Mesenchymal stem cell (in vitro differentiated cells and primary cell): ENCODE results near the gene KCNE4.

Experiments used
- DNase-seq: peaks from one replicate; pipeline ENCODE4 v3.0.0-alpha.2; 2013
- H2AFZ ChIP-seq: one replicate; pipeline ENCODE4 v1.6.1; 2013; ENCODE audit warnings: low read depth, mild to moderate bottlenecking, control low read depth, inconsistent platforms, low read length, moderate library complexity
- H2AK5ac ChIP-seq: 2 replicates; pipeline ENCODE4 v1.6.1; 2013; ENCODE audit warnings: low read length, moderate library complexity, mild to moderate bottlenecking, inconsistent platforms; ENCODE audit not compliant: severe bottlenecking
- H2BK120ac ChIP-seq: one replicate; pipeline ENCODE4 v1.6.1; 2013; ENCODE audit warnings: low read depth, mild to moderate bottlenecking, inconsistent platforms, low read length, moderate library complexity
- H2BK12ac ChIP-seq, 2 experiments: one replicate each; pipeline ENCODE4 v1.6.1; 2013; ENCODE audit warnings: inconsistent platforms in 2 of 2, low read length in 2 of 2, mild to moderate bottlenecking in 2 of 2, moderate library complexity in 2 of 2, control low read depth in 1 of 2
- H2BK15ac ChIP-seq: one replicate; pipeline ENCODE4 v1.6.1; 2013; ENCODE audit warnings: mild to moderate bottlenecking, low read depth, inconsistent platforms; ENCODE audit not compliant: poor library complexity, severe bottlenecking
- H2BK5ac ChIP-seq: 2 replicates; pipeline ENCODE4 v1.6.1; 2013; ENCODE audit warnings: low read depth, mild to moderate bottlenecking, low read length, control low read depth, inconsistent platforms; ENCODE audit not compliant: poor library complexity, severe bottlenecking
- H3K14ac ChIP-seq, 2 experiments: one replicate each; pipeline ENCODE4 v1.6.1; 2013; ENCODE audit warnings: inconsistent platforms in 2 of 2, low read length in 2 of 2, control low read depth in 1 of 2, mild to moderate bottlenecking in 1 of 2, moderate library complexity in 1 of 2
- H3K18ac ChIP-seq, 2 experiments: one replicate each; pipeline ENCODE4 v1.6.1; 2013; ENCODE audit warnings: inconsistent platforms in 2 of 2, low read length in 2 of 2, control low read depth in 1 of 2, low read depth in 1 of 2, mild to moderate bottlenecking in 1 of 2
- H3K23ac ChIP-seq, 2 experiments: one replicate each; pipeline ENCODE4 v1.6.1; 2013; ENCODE audit warnings: inconsistent platforms in 2 of 2, low read length in 2 of 2, mild to moderate bottlenecking in 2 of 2, moderate library complexity in 2 of 2, control low read depth in 1 of 2
- H3K27ac ChIP-seq: 2 replicates; pipeline ENCODE4 v1.5.1; 2013; ENCODE audit warnings: mild to moderate bottlenecking, moderate library complexity, low read length, control low read depth, inconsistent platforms; ENCODE audit not compliant: poor library complexity, severe bottlenecking
- H3K27me3 ChIP-seq, 2 experiments: 2 replicates each; pipeline versions ENCODE4 v1.6.1 to v1.7.0; 2013; ENCODE audit warnings: low read length in 2 of 2, mild to moderate bottlenecking in 2 of 2, moderate library complexity in 2 of 2, control low read depth in 1 of 2, inconsistent platforms in 1 of 2; ENCODE audit not compliant: control insufficient read depth in 1 of 2, insufficient read depth in 1 of 2
- H3K36me3 ChIP-seq, 2 experiments: 2 replicates each; pipeline versions ENCODE4 v1.6.1 to v1.7.0; 2013; ENCODE audit warnings: low read length in 2 of 2, control low read depth in 1 of 2, inconsistent platforms in 1 of 2, low read depth in 1 of 2, mild to moderate bottlenecking in 1 of 2; ENCODE audit not compliant: insufficient read depth in 2 of 2, control insufficient read depth in 1 of 2
- H3K4ac ChIP-seq, 2 experiments: one replicate each; pipeline ENCODE4 v1.6.1; 2013; ENCODE audit warnings: inconsistent platforms in 2 of 2, low read length in 2 of 2, mild to moderate bottlenecking in 2 of 2, moderate library complexity in 2 of 2, control low read depth in 1 of 2, low read depth in 1 of 2
- H3K4me1 ChIP-seq: 2 replicates; pipeline ENCODE4 v1.6.1; 2013; ENCODE audit warnings: low read depth, low read length, control low read depth; ENCODE audit not compliant: control insufficient read depth, insufficient read depth
- H3K4me2 ChIP-seq: 2 replicates; pipeline ENCODE4 v1.6.1; 2013; ENCODE audit warnings: low read length, mild to moderate bottlenecking, inconsistent platforms; ENCODE audit not compliant: poor library complexity, severe bottlenecking
- H3K4me3 ChIP-seq, 2 experiments: 2 replicates each; pipeline versions ENCODE4 v1.5.1 to v1.7.0; 2013; ENCODE audit warnings: low read length in 2 of 2, mild to moderate bottlenecking in 2 of 2, control low read depth in 1 of 2, low read depth in 1 of 2; ENCODE audit not compliant: insufficient read depth in 1 of 2
- H3K79me1 ChIP-seq: replicated peaks from 2 replicates; pipeline ENCODE4 v1.6.1; 2013; ENCODE audit warnings: mild to moderate bottlenecking, control low read depth, low read length, inconsistent platforms; ENCODE audit not compliant: poor library complexity, severe bottlenecking
- H3K9ac ChIP-seq: 2 replicates; pipeline ENCODE4 v1.7.0; 2013; ENCODE audit warnings: mild to moderate bottlenecking, low read length, moderate library complexity
- H3K9me3 ChIP-seq: 2 replicates; pipeline ENCODE4 v1.7.0; 2013; ENCODE audit warnings: mild to moderate bottlenecking, low read length; ENCODE audit not compliant: control insufficient read depth
- H4K8ac ChIP-seq: one replicate; pipeline ENCODE4 v1.6.1; 2013; ENCODE audit warnings: inconsistent platforms, mild to moderate bottlenecking, low read length, moderate library complexity
- H4K91ac ChIP-seq: one replicate; pipeline ENCODE4 v1.6.1; 2013; ENCODE audit warnings: mild to moderate bottlenecking, low read length, inconsistent platforms
- WGBS: methylation state at CpG from one replicate; pipeline ENCODE4 v1.1.7; 2013; ENCODE audit warnings: mixed read lengths; 5-methylcytosine and 5-hydroxymethylcytosine counted together

Gene KCNE4

DNA sequence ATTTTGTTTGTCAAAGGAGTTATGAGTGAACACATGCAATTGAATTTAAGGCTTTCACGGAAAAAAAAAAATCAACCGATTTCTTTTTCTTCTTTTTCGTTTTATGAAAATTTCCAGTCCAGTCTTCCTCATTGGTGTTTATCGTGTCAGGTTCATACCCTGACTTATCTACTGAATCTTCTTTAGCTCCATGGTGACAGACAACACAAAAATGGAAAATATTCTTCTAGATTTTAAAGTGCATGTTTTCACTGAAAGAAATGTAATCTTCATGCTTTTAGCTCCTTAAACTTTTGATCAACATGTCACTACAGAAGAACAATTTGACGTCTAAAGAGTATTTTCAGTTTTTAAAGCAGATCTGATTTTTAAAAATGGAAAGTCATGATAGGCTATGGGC, 14.7 kb downstream of the KCNE4 start:
- Histone ChIP-seq H3K4me3 (no peak overlapping the region), H3K79me1 (no peaks in the 10 kb centered on the region), H2BK120ac (no peak overlapping the region), H4K91ac (no peak overlapping the region), H2AFZ (no peak overlapping the region), H2BK12ac (no peak overlapping the region), H3K4ac (no peak overlapping the region), H2BK15ac (no peak overlapping the region), H3K18ac (no peak overlapping the region), H3K27ac (no peak overlapping the region), H3K9ac (no peak overlapping the region), H3K4me1 (no peaks in the 10 kb centered on the region), H3K27me3 (peaks cover 0 to 4% of the 10 kb centered on the region in 2 experiments), H3K4me2 (no peak overlapping the region), H2BK5ac (no peak overlapping the region), H3K14ac (no peak overlapping the region), H3K36me3 (no peaks in the 10 kb centered on the region), H4K8ac (no peak overlapping the region), H3K9me3 (no peaks in the 10 kb centered on the region), H2AK5ac (no peak overlapping the region), H3K23ac (no peak overlapping the region)
- WGBS: 90% methylated on average over 5 of the region's 5 CpGs
- DNase-seq: no peak

DNA sequence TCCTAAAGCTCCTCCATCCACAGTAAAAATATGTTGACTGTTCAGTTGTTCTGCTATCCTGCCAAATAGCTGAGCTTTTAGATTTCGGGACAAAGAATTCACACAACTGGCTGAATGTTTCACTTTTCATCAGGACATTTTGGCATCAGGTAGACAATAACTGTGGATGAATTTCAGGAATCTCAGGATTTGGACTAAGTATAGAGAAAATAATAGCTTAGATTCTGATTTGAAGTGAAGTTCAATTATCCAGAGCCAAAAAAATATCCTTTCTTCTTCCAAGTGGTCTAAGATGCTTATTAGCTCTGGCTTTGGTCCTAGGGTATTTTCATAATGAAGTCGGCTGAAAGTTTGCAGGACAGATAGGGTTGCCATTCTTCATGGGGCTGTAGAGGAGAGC, 16.1 kb downstream of the KCNE4 start:
- H3K4me2 ChIP-seq: no peak overlapping the region
- no peak overlapping the region for H3K23ac ChIP-seq
- H3K9me3 ChIP-seq: no peaks in the 10 kb centered on the region
- H2BK12ac ChIP-seq: no peak overlapping the region
- peaks cover 0 to 4% of the 10 kb centered on the region in 2 experiments for H3K27me3 ChIP-seq
- H4K91ac ChIP-seq: no peak overlapping the region
- H3K14ac ChIP-seq: no peak overlapping the region
- H3K79me1 ChIP-seq: no peaks in the 10 kb centered on the region
- H3K4me3 ChIP-seq: no peak overlapping the region
- H2BK120ac ChIP-seq: no peak overlapping the region
- H4K8ac ChIP-seq: no peak overlapping the region
- no peak overlapping the region for H2AFZ ChIP-seq
- no peaks in the 10 kb centered on the region for H3K4me1 ChIP-seq
- H3K9ac ChIP-seq: no peak overlapping the region
- no peak for DNase-seq
- no peaks in the 10 kb centered on the region for H3K36me3 ChIP-seq
- WGBS: 100% methylated on average over 2 of the region's 2 CpGs
- H3K4ac ChIP-seq: no peak overlapping the region
- H3K27ac ChIP-seq: no peak overlapping the region
- no peak overlapping the region for H2AK5ac ChIP-seq
- no peak overlapping the region for H3K18ac ChIP-seq
- no peak overlapping the region for H2BK5ac ChIP-seq
- H2BK15ac ChIP-seq: no peak overlapping the region

- Histone ChIP-seq H3K27ac (no peak overlapping the region), H2BK12ac (no peak overlapping the region), H3K4me2 (no peak overlapping the region), H2AFZ (no peak overlapping the region), H3K9ac (no peak overlapping the region), H3K4me3 (no peak overlapping the region), H3K4ac (no peak overlapping the region), H4K91ac (no peak overlapping the region), H2BK120ac (no peak overlapping the region), H2BK5ac (no peak overlapping the region), H3K9me3 (no peaks in the 10 kb centered on the region), H2BK15ac (no peak overlapping the region), H3K36me3 (no peaks in the 10 kb centered on the region), H2AK5ac (no peak overlapping the region), H4K8ac (no peak overlapping the region), H3K79me1 (no peaks in the 10 kb centered on the region), H3K23ac (no peak overlapping the region), H3K4me1 (no peaks in the 10 kb centered on the region), H3K14ac (no peak overlapping the region), H3K27me3 (no peaks in the 10 kb centered on the region), H3K18ac (no peak overlapping the region)
- DNase-seq: no peak
- 97% methylated on average over 1 of the region's 3 CpGs for WGBS
These were observed 17.5 kb downstream of the KCNE4 start for GRCh38 chr2:223069465-223069864.

- H2BK12ac ChIP-seq: no peak overlapping the region
- no peak overlapping the region for H3K18ac ChIP-seq
- no peak overlapping the region for H2AFZ ChIP-seq
- no peak overlapping the region for H3K9ac ChIP-seq
- H3K9me3 ChIP-seq: no peaks in the 10 kb centered on the region
- H3K14ac ChIP-seq: no peak overlapping the region
- H4K8ac ChIP-seq: no peak overlapping the region
- no peak overlapping the region for H3K4me2 ChIP-seq
- H2BK15ac ChIP-seq: no peak overlapping the region
- no peak overlapping the region for H3K27ac ChIP-seq
- no peak for DNase-seq
- H3K23ac ChIP-seq: no peak overlapping the region
- no peaks in the 10 kb centered on the region for H3K4me1 ChIP-seq
- no peak overlapping the region for H4K91ac ChIP-seq
- H2BK5ac ChIP-seq: no peak overlapping the region
- H3K79me1 ChIP-seq: no peaks in the 10 kb centered on the region
- no peak overlapping the region for H2AK5ac ChIP-seq
- H3K36me3 ChIP-seq: no peaks in the 10 kb centered on the region
- no peaks in the 10 kb centered on the region for H3K27me3 ChIP-seq
- WGBS: no CpG with 5 or more reads among the region's 1 CpG
- H2BK120ac ChIP-seq: no peak overlapping the region
- H3K4ac ChIP-seq: no peak overlapping the region
- H3K4me3 ChIP-seq: no peak overlapping the region
These were observed 18.0 kb downstream of the KCNE4 start for GRCh38 chr2:223069988-223070387.
